GM10248 (cell line): Measurements from ENCODE around the gene MAP4K2.
A peak's percentile ranks its signal among the peaks of the same experiment; 100 is the strongest.
"Not testable (repeated sequence)": the region's sequence is repeated elsewhere in the genome, so short reads cannot be mapped to it uniquely, and the experiment has no call there.

Experiments used
- CTCF ChIA-PET: fragments of 300-600 bp; sonication (Branson Sonifier 250); formaldehyde crosslinking; extraction: SDS; loops from one replicate; lab custom pipeline; 2021; ENCODE audit warnings: antibody characterized with exemption; lab: Yijun Ruan, JAX
- POLR2A ChIA-PET: fragments of 350-650 bp; sonication (Branson Sonifier 250); formaldehyde crosslinking; extraction: SDS; loops from one replicate; lab custom pipeline; 2020; ENCODE audit warnings: antibody characterized with exemption; lab: Yijun Ruan, JAX
- DNase-seq: peaks from one replicate; pipeline ENCODE4 v3.0.0; 2012; ENCODE audit errors: extremely low spot score
- TF ChIP-seq, protein P1 (sequence below): IDR thresholded peaks from 2 replicates; pipeline ENCODE4 v1.5.1; 2012; ENCODE audit warnings: mild to moderate bottlenecking, low read depth; ENCODE audit errors: extremely low read depth, missing control alignments, control extremely low read depth

Gene MAP4K2

GRCh38 chr11:64823568-64824119 is 20.6 kb upstream of the MAP4K2 start:
- ChIA-PET POLR2A (no interaction called here), CTCF (interaction anchor here (1.0 to 1.3 kb wide), 2 partner anchors 21 to 25 kb away, joined by 4 to 5 read pairs; partner anchors contain the start of gene CDC42BPG)
- no peak for DNase-seq
- TF ChIP-seq, protein P1, sequence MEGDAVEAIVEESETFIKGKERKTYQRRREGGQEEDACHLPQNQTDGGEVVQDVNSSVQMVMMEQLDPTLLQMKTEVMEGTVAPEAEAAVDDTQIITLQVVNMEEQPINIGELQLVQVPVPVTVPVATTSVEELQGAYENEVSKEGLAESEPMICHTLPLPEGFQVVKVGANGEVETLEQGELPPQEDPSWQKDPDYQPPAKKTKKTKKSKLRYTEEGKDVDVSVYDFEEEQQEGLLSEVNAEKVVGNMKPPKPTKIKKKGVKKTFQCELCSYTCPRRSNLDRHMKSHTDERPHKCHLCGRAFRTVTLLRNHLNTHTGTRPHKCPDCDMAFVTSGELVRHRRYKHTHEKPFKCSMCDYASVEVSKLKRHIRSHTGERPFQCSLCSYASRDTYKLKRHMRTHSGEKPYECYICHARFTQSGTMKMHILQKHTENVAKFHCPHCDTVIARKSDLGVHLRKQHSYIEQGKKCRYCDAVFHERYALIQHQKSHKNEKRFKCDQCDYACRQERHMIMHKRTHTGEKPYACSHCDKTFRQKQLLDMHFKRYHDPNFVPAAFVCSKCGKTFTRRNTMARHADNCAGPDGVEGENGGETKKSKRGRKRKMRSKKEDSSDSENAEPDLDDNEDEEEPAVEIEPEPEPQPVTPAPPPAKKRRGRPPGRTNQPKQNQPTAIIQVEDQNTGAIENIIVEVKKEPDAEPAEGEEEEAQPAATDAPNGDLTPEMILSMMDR = no peak

DNA sequence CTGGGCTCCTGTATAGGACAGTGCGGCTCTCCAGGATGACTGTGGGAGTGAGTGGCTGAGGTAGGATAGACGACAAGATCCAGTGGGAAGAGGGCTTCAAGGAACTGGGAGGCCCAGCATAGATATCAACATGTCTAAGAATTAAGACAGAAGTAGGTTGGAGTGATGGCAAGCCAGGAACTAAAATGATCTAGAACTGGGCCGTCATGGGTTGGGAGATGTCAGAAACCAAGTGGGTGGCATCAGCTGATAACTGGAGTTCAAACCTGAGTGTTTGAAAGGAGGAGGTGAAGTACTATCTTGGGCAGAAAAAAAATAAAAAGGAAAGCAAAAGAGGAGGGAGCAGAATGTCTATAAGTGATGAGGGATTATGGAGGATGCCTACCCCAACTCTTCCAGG is 14.5 kb upstream of the MAP4K2 start:
- CTCF ChIA-PET = interaction anchor here (1.3 kb wide), 1 partner anchor 17 kb away, joined by 4 read pairs; no protein-coding TSS in a partner anchor
- no peak for DNase-seq
- POLR2A ChIA-PET = no interaction called here
- TF ChIP-seq, protein P1 = no peak

- CTCF ChIA-PET = interaction anchor here (1.1 to 1.3 kb wide), 2 partner anchors 33 to 45 kb away, joined by 4 to 6 read pairs; no protein-coding TSS in a partner anchor
- POLR2A ChIA-PET = not testable (repeated sequence)
Measured at GRCh38 chr11:64815433-64815832, 12.4 kb upstream of the MAP4K2 start.

GRCh38 chr11:64814712-64815187 is 11.7 kb upstream of the MAP4K2 start:
- CTCF ChIA-PET = interaction anchor here (0.8 to 1.3 kb wide), 2 partner anchors 24 to 34 kb away, joined by 3 to 6 read pairs; no protein-coding TSS in a partner anchor
- TF ChIP-seq, protein P1 = no peak

More at GRCh38 chr11:64815433-64815832, 12.4 kb upstream of the MAP4K2 start:
- DNase-seq = not testable (repeated sequence)

GRCh38 chr11:64813826-64814225 is 10.8 kb upstream of the MAP4K2 start:
- TF ChIP-seq, protein P1 = no peak
- CTCF ChIA-PET = no interaction called here
- no peak for DNase-seq
- POLR2A ChIA-PET = interaction anchor here (0.7 kb wide), 1 partner anchor 26 kb away, joined by 4 read pairs; no protein-coding TSS in a partner anchor

More at GRCh38 chr11:64814712-64815187, 11.7 kb upstream of the MAP4K2 start:
- POLR2A ChIA-PET = no interaction called here
- DNase-seq = peak; percentile 33

- POLR2A ChIA-PET = interaction anchor here (2.2 kb wide), 1 partner anchor 67 kb away, joined by 6 read pairs; the partner anchor contains the start of gene EHD1
Measured at GRCh38 chr11:64810891-64811272, 7.9 kb upstream of the MAP4K2 start.

More at GRCh38 chr11:64810891-64811272, 7.9 kb upstream of the MAP4K2 start:
- DNase-seq = no peak
- CTCF ChIA-PET = interaction anchor here (1.1 to 2.1 kb wide), 4 partner anchors 15 to 83 kb away, joined by 3 to 4 read pairs (median 4); partner anchors contain the start of gene CDC42BPG
- TF ChIP-seq, protein P1 = no peak
